HG02981 (cell line): ENCODE data around the gene PMEL.
"Not testable (repeated sequence)": the region's sequence is repeated elsewhere in the genome, so short reads cannot be mapped to it uniquely, and the experiment has no call there.

Experiments
- ATAC-seq: cut with Tn5 transposase; IDR thresholded peaks from one replicate; pipeline ENCODE4 v1.9.1; 2021; ENCODE audit warnings: mild to moderate bottlenecking, moderate library complexity; ENCODE audit not compliant: unreplicated experiment

The PMEL gene

DNA sequence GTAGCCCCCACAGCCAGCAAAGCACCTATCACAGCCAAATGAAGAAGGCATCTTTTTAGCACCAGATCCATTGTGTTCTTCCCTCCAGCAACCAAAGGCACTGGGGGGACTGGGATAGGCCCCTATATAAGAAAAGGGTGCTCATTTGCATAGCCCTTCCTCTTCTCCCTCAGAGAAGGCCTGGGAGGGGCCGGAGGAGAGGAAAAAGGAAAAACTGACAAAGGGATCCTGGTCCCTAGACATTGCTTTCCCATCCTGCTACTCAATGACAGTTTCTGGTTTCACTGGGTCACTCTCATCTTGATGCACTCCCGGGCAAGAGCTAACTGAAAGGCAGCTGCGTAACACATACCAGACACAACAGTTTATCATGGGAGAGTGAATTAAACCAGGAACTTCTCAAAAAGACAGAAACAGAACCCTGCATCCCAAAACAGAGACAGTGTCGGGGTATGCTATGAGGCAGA lies at the start of gene PMEL:
Gene PMEL, minus strand, starts transcription at position 102 of the 467 bp plus-strand sequence. Its CDS starts 31 bp downstream, at position 71.
- no peak for ATAC-seq

- ATAC-seq, result no peak
Observed at GRCh38 chr12:56014205-56014604, 48.4 kb upstream of the PMEL start.

GRCh38 chr12:56013482-56013881 lies 47.6 kb upstream of the PMEL start:
- no peak for ATAC-seq

DNA sequence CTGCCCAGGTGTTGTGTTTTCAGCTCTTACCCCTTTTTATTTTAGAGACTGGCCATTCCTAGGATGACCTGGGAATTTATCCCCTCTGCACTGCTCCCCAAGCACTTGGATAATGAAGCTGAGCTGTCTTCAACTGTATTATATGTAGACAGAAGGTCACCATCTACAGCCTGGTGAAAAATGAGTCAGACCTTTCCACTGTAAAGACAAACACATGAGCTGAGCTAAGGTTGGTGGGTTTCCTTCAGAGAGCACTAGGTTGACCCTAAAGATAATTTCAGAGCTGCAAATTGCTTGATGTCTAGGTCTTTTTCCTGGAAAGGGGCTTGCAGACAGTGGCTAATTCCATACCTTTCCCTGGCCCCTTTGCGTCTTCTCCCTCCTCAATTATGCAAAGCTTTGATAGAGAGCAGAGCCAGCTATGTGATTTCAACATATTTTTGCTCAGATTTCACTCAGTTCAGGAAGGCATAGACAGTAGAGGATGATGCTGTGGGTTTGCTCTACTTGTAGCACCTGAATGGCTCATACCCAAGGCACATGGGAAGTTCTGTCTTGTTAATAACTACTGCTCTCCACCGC lies 45.8 kb upstream of the PMEL start:
- ATAC-seq, result no peak

- ATAC-seq, result no peak
Observed at GRCh38 chr12:56010111-56010570, 44.3 kb upstream of the PMEL start.

DNA sequence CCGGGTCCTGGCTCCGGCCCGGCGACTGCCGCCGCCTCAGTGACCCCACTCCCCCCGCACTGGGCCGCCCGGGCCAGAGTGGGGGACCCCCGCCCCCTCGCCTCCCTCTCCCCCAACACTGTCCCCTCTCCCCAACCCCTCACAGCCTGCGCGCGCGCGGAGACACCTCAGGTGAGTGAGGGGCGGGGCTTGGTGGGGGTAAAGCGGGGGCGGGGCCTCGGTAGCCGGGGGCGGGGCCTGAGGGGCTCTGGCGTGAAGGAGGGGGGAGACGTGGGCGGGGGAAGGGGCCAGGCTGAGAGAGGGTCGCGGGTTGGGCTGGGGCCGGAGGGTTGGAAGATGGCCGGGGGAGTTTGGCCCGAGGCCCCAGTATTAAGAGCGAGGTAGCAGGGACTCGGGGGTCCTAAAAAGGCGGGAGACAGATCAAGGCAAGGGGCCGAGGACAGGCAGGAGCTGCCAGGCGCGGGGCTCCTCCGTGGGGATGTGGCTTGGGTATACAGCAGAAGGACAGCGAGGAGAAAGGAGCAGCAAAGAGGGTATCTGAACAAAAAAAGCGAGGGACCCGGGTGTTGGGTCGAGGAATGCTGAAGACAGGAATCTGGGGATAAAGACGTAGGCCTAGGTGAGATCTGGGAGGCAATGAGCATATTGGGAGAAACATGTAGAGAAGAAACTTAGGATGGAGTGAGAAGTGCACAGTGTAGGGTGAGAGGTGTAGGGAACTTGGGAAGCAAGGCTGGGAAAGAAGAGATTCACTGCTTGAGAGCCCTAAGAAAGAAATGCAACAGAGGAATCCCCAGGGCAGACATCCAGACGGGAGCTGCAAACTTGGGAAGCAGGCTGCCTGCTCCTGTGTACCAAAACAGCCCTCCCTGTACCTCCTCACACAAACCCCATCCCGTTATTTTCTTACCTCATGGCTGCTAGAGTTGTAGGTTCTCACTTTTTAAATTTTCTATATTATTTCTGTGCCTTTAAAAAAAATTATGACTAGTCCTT lies 42.0 kb upstream of the PMEL start:
- peak; percentile 31 for ATAC-seq

DNA sequence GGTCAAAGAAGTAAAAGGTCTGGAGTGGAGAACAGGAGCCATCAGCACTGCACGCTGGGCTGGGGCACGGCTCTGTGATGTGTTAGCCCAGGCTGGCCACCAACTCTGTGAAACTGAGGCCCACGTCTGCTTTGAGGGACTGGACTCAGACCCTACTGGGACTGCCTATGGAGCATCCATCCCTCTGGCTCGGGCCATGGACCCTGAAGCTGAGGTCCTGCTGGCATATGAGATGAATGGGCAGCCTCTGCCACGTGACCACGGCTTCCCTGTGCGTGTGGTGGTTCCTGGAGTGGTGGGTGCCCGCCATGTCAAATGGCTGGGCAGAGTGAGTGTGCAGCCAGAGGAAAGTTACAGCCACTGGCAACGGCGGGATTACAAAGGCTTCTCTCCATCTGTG lies 38.4 kb upstream of the PMEL start:
- no peak for ATAC-seq

GRCh38 chr12:56003376-56003775 lies 37.5 kb upstream of the PMEL start:
- ATAC-seq, result not testable (repeated sequence)

- ATAC-seq, result no peak
Observed at GRCh38 chr12:56001487-56002100, 35.8 kb upstream of the PMEL start.

DNA sequence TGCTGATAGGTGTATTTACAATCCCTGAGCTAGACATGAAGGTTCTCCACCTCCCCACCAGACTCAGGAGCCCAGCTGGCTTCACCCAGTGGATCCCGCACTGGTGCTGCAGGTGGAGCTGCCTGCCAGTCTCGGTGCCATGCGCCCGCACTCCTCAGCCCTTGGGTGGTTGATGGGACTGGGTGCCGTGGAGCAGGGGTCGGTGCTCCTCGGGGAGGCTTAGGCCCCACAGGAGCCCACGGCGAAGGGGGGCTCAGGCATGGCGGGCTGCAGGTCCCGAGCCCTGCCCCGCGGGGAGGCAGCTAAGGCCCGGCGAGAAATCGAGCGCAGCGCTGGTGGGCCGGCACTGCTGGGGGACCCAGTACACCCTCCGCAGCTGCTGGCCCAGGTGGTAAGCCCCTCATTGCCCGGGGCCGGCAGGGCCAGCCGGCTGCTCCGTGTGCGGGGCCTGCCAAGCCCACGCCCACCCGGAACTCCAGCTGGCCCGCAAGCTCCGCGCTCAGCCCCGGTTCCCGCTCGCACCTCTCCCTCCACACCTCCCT lies 34.2 kb upstream of the PMEL start:
- not testable (repeated sequence) for ATAC-seq

- ATAC-seq, result not testable (repeated sequence)
Observed at GRCh38 chr12:55999522-55999921, 33.7 kb upstream of the PMEL start.

DNA sequence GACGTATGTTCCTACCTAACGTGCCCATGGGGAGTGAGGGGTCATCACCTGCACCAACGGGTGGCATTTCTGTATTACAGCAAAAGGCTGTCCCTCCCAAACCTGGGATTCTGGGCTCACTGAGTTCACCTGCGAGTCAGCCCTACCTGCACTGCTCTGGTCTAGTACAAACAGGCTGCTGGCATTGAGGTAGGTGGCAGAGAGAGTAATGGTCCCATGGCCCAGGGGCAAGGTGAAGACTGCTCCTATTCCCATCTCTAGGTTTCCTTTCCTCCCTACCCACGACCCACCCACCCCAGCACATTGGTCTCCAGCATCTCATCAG lies 31.7 kb upstream of the PMEL start:
- ATAC-seq, result no peak

DNA sequence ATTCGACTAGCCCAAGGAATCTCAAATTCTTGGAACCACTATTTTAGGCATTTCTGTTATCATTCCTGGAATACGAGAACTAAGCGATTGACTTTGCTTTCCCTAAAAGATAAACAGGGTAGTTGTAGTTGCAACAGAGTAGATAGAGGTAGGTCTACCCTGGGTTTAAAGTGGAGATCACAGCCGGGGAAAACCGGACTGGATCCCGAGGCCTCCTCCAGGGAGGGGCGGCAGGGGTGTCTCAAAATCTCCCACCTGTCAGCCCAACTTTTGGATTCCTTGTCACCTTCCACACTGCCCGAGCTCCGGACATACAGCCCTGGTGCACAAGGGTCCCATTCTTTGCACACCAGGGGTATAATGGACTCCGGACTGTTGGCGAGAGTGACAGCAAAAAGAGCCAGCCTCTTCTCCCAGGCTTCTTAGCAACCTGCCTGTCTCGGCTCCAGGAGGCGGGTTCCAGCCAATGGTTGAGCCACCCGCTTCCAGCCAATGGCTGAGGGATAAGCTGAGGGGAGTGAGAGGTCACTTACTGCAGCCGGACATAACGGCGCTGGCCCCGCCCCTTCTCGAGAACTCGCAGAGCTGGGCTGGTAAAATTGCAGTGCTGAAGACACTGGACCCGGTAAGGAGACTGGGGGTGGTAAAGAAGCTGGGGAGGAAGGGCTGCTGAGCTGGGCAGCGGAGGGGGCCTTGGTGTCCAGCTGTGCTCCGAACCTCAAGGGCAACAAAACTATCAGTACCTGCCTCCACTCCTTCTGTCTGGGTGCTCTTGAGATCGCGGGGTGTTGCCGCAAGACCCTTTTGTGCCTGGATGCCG lies 31.1 kb upstream of the PMEL start, which contains the start of gene SUOX:
Gene SUOX, plus strand, starts transcription at position 562 of the 820 bp plus-strand sequence. CDS start 4,946 bp downstream, outside the sequence.
- peak; percentile 100 for ATAC-seq

DNA sequence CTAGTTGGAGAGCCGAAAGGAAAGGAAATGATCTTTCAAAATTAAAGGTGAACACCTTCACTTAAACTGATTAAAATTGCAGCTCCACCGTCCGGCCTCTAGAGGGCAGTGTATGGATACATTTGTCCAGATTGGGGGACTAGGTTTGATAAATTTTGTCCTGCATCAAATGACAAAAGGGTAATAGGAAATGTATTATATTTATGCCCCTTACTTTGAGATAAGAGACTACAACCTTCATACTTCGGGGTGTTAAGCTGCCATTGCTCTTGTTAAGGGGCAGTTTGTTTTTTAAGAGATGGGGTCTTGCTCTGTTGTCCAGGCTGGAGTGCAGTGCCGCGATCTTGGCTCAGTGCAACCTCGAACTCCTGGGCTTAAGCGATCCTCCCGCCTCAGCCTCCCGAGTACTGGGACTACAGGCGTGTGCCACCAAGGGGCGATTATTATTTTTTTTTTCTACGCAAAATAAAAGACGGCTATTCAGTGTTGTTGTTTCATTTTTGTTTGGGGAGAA lies 30.4 kb upstream of the PMEL start:
- ATAC-seq, result no peak

- no peak for ATAC-seq
Observed at GRCh38 chr12:55995366-55995765, 29.5 kb upstream of the PMEL start.

DNA sequence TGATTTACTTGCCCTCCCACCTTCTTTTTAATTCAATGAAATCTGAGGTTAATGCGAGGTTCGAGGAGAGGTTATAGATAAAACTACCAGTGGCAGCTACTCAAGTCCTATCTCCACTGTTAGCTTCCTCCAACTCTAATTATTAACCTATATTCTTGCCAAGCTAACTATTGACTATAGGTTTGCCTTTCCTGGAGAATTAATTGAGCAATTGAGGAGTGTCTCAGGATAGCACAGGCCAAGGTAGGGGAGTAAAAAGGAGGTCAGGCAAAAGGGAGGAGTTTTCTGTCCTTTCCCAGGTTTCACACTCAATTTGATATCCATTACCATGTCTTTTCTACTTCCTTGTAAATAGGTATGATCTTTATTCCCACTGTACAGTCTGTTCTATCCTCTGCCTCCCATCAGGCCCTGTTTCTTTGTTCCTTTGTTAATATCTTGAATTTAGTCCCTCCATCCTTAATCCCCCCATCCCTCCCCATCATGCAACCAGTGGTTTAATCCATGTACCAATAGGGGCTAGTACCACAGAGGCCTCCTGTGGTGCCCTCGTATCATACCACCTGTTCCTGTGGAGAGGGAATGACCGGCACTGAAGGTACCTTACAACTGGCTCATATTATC lies 27.5 kb upstream of the PMEL start:
- no peak for ATAC-seq

GRCh38 chr12:55991110-55991509 lies 25.3 kb upstream of the PMEL start:
- no peak for ATAC-seq

DNA sequence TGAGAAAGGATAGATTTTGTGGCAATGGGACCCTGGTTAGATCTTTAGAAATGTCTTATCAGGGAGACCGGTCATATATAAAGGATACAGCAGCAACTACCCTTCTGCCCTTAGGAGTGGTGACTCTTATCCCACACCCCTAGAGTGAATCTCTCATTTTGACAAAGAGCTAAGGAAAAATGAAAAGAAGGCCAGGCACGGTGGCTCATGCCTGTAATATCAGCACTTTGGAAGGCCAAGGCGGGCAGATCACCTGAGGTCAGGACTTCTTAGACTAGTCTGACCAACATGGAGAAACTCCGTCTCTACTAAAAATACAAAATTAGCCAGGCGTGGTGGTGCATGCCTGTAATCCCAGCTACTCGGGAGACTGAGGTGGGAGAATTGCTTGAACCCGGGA lies 20.1 kb upstream of the PMEL start:
- ATAC-seq, result not testable (repeated sequence)

- ATAC-seq, result no peak
Observed at GRCh38 chr12:55985341-55985740, 19.5 kb upstream of the PMEL start.

DNA sequence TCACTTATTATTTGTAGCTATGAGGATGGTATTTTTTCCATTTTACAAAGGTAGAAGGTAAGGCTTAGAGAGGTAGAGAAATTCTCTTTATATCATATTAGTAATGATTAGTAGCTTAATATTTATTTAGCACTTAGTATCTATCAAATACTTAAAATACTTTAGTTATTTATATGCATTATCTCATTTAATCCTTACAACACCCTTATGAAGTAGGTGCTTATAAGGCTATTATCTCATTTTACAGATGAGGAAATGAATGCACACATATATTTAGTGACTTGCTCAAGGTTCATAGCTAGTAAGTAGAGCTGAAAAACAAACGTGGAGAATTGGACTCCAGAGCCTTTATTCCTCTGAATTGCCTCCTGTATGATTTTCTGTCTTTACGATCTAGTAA lies 19.0 kb upstream of the PMEL start:
- ATAC-seq, result no peak
